GM12892 (cell line): Measurements from ENCODE around the gene SYN1.

Experiments
- POLR2A ChIP-seq: IDR thresholded peaks from 2 replicates; pipeline ENCODE4 v1.6.1; 2011; ENCODE audit warnings: low read depth, low read length, control low read depth
- TAF1 ChIP-seq: IDR thresholded peaks from 2 replicates; pipeline ENCODE4 v1.6.1; 2011; ENCODE audit warnings: low read depth, mild to moderate bottlenecking, control low read depth, low read length, borderline replicate concordance

GRCh38 chrX:47649781-47650163 is 30.1 kb upstream of the SYN1 start:
- TF ChIP-seq POLR2A (no peak), TAF1 (no peak)
